HCT116 (cell line): ENCODE data around the gene TECTA.

ENCODE experiments used
- CBX3 ChIP-seq: IDR thresholded peaks from 2 replicates; pipeline ENCODE4 v1.6.1; 2012; ENCODE audit warnings: low read depth
- CEBPB ChIP-seq: IDR thresholded peaks from 2 replicates; pipeline ENCODE4 v1.6.1; 2012; ENCODE audit warnings: low read depth
- CTCF ChIP-seq, 3 experiments: fragments of 200-600 bp in 1 of 3; sonication (generic) in 1 of 3; IDR thresholded peaks in 2 of 3; conservative IDR thresholded peaks in 1 of 3; 2 replicates each; pipeline ENCODE4 v1.5.1; 2012 to 2017; ENCODE audit warnings: low read depth in 2 of 3, low read length in 2 of 3, antibody characterized with exemption in 1 of 3, borderline replicate concordance in 1 of 3, control low read depth in 1 of 3, mild to moderate bottlenecking in 1 of 3, mixed read lengths in 1 of 3, mixed run types in 1 of 3, moderate library complexity in 1 of 3; ENCODE audit not compliant: insufficient read depth in 1 of 3
- EZH2 ChIP-seq: fragments of 200-600 bp; sonication (generic); IDR thresholded peaks from 2 replicates; pipeline ENCODE4 v1.6.1; 2017; ENCODE audit warnings: antibody characterized with exemption, mixed run types
- JUND ChIP-seq: IDR thresholded peaks from 2 replicates; pipeline ENCODE4 v1.6.1; 2012
- POLR2A ChIP-seq: IDR thresholded peaks from 2 replicates; pipeline ENCODE4 v1.7.0; 2011; ENCODE audit warnings: borderline replicate concordance; ENCODE audit not compliant: insufficient read depth, insufficient read length; ENCODE audit errors: extremely low read depth
- POLR2AphosphoS5 ChIP-seq: IDR thresholded peaks from 2 replicates; pipeline ENCODE4 v1.6.1; 2011; ENCODE audit warnings: mild to moderate bottlenecking, low read depth, low read length, moderate library complexity
- SP1 ChIP-seq: IDR thresholded peaks from 2 replicates; pipeline ENCODE4 v1.6.1; 2012; ENCODE audit warnings: low read depth
- TF ChIP-seq, protein P1 (sequence below): IDR thresholded peaks from 2 replicates; pipeline ENCODE4 v1.6.1; 2012
- TF ChIP-seq, protein P2 (sequence below): IDR thresholded peaks from 2 replicates; pipeline ENCODE4 v1.6.1; 2012; ENCODE audit warnings: low read depth

DNA sequence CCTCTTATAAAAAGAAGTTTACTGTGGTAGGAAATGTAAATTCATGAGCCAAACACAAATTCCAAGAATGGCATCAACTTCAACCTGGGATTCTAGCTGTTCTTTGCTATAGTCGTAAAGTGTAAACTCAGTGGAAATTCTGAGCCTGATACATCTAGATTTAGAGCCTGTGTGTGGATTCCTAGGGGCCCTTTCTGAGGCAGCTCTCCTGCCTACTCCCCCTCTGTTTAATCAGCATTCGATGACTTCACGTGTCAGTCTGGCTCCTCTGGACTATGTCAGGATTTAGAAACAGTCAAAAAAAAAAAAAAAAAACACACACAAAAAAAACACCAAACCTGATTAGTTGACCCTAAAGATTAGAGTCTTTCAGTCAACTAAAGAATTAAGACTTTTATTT, 98.5 kb downstream of the TECTA start:
- TF ChIP-seq CTCF (IDR thresholded peaks at IDR 0.05 in 2 of 3, conservative IDR thresholded peaks at IDR 0.05 in 1 of 3; ENCODE audit: borderline replicate concordance in 1 of 3, insufficient read depth in 1 of 3, low read depth in 2 of 3, low read length in 2 of 3) (no peak), EZH2 (no peak), POLR2AphosphoS5 (no peak), POLR2A (no peak), SP1 (no peak), JUND (no peak), CEBPB (no peak), CBX3 (no peak)
- TF ChIP-seq, protein P1, sequence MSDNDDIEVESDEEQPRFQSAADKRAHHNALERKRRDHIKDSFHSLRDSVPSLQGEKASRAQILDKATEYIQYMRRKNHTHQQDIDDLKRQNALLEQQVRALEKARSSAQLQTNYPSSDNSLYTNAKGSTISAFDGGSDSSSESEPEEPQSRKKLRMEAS = no peak
- TF ChIP-seq, protein P2, sequence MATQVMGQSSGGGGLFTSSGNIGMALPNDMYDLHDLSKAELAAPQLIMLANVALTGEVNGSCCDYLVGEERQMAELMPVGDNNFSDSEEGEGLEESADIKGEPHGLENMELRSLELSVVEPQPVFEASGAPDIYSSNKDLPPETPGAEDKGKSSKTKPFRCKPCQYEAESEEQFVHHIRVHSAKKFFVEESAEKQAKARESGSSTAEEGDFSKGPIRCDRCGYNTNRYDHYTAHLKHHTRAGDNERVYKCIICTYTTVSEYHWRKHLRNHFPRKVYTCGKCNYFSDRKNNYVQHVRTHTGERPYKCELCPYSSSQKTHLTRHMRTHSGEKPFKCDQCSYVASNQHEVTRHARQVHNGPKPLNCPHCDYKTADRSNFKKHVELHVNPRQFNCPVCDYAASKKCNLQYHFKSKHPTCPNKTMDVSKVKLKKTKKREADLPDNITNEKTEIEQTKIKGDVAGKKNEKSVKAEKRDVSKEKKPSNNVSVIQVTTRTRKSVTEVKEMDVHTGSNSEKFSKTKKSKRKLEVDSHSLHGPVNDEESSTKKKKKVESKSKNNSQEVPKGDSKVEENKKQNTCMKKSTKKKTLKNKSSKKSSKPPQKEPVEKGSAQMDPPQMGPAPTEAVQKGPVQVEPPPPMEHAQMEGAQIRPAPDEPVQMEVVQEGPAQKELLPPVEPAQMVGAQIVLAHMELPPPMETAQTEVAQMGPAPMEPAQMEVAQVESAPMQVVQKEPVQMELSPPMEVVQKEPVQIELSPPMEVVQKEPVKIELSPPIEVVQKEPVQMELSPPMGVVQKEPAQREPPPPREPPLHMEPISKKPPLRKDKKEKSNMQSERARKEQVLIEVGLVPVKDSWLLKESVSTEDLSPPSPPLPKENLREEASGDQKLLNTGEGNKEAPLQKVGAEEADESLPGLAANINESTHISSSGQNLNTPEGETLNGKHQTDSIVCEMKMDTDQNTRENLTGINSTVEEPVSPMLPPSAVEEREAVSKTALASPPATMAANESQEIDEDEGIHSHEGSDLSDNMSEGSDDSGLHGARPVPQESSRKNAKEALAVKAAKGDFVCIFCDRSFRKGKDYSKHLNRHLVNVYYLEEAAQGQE = no peak
